Stomach smooth muscle (tissue), 2 donors: ENCODE measurements around the gene SLC44A5.

Experiments used
- H3K27ac ChIP-seq: one replicate; pipeline ENCODE4 v1.7.0; 2013; ENCODE audit warnings: mild to moderate bottlenecking, low read length, inconsistent platforms
- H3K27me3 ChIP-seq, 2 donors: one replicate each; pipeline ENCODE4 v1.7.0; 2013; ENCODE audit warnings: low read length in 2 of 2; ENCODE audit not compliant: insufficient read depth in 2 of 2, control insufficient read depth in 1 of 2
- H3K36me3 ChIP-seq, 2 donors: one replicate each; pipeline ENCODE4 v1.7.0; 2013; ENCODE audit warnings: low read length in 2 of 2; ENCODE audit not compliant: control insufficient read depth in 2 of 2, insufficient read depth in 2 of 2
- H3K4me1 ChIP-seq: one replicate; pipeline ENCODE4 v1.7.0; 2013; ENCODE audit warnings: low read length; ENCODE audit not compliant: control insufficient read depth, insufficient read depth
- H3K4me3 ChIP-seq, 2 donors: one replicate each; pipeline ENCODE4 v1.7.0; 2013; ENCODE audit warnings: low read length in 2 of 2
- H3K9ac ChIP-seq, 2 donors: one replicate each; pipeline ENCODE4 v1.7.0; 2013; ENCODE audit warnings: low read length in 2 of 2, mild to moderate bottlenecking in 1 of 2
- H3K9me3 ChIP-seq, 2 donors: one replicate each; pipeline ENCODE4 v1.7.0; 2013; ENCODE audit warnings: low read length in 2 of 2; ENCODE audit not compliant: control insufficient read depth in 2 of 2
- donor health status: healthy.
- donor health status: Pancreatic carcinoma.

SLC44A5 gene

DNA sequence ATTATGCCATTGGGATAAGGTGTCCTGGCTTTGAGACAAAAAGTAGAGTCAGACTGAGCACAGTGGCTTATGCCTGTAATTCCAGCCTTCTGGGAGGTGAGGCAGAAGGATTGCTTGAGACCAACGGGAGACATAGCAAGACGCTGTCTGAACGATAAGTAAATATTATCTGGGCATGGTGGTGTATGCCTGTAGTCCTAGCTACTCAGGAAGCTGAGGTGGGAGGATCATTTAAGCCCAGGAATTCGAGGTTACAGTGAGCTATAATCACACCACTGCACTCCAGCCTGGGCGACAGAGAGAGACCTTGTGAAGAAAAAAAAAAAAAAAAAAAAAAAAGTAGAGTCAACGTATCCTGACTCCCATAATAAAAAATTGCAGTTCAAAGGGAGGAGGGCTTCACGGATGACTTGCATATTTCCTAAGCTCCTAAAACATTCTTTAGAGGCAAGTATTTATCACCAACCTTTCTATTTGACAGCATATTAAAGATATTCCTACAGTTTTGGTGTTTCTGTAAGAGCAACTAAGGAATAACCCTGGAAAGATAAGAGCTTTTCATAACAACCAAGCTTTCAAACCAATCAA, 141.2 kb downstream of the SLC44A5 start:
- Histone ChIP-seq H3K27me3 (no peaks in the 10 kb centered on the region), H3K4me3 (no peak overlapping the region), H3K9me3 (peaks cover 0 to 3% of the 10 kb centered on the region in 2 donors), H3K4me1 (no peaks in the 10 kb centered on the region), H3K36me3 (no peaks in the 10 kb centered on the region), H3K9ac (no peak overlapping the region), H3K27ac (no peak overlapping the region)

DNA sequence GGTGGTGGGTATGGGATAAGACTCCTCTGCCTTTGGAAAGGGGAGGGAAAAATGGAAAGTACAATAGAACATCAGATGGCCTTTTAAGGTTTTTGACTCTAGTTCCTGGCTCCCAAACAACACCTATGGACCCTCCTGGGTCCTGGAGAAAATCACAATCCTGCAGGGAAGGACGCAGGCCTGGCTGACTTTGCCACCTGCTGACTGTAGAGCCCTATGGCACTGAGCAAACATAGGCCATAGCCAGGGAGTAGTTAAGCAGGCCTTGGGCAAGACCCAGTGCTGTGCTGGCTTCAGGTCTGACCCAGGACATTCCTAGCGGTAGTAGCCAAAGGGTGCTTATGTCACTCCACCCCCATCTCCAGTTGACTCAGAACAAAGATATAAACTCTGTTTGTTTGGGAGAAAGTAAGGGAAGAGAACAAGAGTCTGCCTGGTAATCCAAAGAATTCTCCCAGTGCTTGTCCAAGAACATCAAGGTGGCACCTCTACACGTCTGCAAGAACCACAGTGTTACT, 149.0 kb downstream of the SLC44A5 start:
- no peak overlapping the region for H3K27ac ChIP-seq
- no peaks in the 10 kb centered on the region for H3K4me1 ChIP-seq
- peaks cover 0 to 3% of the 10 kb centered on the region in 2 donors for H3K9me3 ChIP-seq
- H3K4me3 ChIP-seq, result no peak overlapping the region
- no peak overlapping the region for H3K9ac ChIP-seq
- no peaks in the 10 kb centered on the region for H3K36me3 ChIP-seq
- no peaks in the 10 kb centered on the region for H3K27me3 ChIP-seq

DNA sequence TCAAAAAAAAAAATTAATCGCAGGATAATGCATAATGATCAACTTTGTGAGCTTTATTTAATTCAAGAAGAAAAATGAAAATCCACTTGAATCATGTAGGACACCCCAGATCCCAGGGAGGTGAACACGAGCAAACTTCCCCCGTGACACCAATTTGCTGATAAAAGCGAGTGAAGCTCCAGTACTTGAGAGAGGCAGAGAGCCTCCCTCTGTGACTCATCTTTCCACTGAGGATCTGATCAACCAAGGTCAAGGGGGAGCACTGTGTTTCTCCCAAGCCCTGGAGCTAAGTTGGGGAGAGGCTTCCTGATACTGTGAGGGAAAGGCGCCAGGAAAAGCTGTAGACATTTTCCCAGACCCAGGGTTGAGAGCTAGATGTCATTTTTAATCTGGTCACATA, 160.9 kb downstream of the SLC44A5 start:
- H3K9ac ChIP-seq, result no peak overlapping the region
- peaks cover 3 to 7% of the 10 kb centered on the region in 2 donors for H3K9me3 ChIP-seq
- no peaks in the 10 kb centered on the region for H3K27me3 ChIP-seq
- H3K4me1 ChIP-seq, result no peaks in the 10 kb centered on the region
- H3K4me3 ChIP-seq, result no peak overlapping the region
- H3K27ac ChIP-seq, result no peak overlapping the region
- no peaks in the 10 kb centered on the region for H3K36me3 ChIP-seq

DNA sequence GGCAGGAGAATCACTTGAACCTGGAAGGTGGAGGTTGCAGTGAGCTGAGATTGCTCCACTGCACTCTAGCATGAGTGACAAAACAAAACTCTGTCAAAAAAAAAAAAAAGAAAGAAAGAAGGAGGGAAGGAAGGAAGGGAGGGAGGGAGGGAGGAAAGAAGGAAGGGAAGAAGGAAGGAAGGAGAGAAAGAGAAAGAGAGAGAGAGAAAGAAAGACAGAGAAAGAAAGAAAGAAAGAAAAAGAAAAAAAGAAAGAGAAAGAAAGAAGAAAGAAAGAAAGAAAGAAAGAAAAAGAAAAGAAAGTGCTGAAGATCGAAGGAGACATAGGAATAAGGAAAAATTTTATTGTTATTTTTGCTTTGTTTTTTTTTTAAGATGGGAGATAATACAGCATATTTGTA, 166.7 kb downstream of the SLC44A5 start:
- Histone ChIP-seq H3K27me3 (no peaks in the 10 kb centered on the region), H3K36me3 (no peaks in the 10 kb centered on the region), H3K4me1 (no peaks in the 10 kb centered on the region), H3K9me3 (peaks cover 0 to 3% of the 10 kb centered on the region in 2 donors), H3K27ac (no peak overlapping the region), H3K9ac (no peak overlapping the region), H3K4me3 (no peak overlapping the region)

DNA sequence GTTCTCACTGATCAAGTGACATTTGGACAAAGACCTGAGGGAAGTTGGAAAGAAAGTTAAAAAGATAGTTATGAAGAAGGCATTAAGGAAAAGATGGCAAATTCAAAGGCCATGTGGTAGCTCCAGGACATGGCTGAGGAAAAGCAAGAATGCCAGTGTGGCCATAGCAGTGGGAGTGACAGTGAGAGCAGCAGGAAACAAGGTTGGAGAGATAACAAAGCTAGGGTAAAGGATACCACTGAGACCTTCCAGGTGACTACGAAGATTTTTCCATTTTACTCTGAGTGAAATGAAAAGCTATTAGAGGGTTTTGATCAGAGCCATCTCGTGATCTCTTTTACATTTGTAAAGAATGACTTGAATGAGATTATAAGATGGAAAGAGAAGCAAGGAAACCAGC, 170.6 kb downstream of the SLC44A5 start:
- Histone ChIP-seq H3K27ac (no peak overlapping the region), H3K4me3 (no peak overlapping the region)

DNA sequence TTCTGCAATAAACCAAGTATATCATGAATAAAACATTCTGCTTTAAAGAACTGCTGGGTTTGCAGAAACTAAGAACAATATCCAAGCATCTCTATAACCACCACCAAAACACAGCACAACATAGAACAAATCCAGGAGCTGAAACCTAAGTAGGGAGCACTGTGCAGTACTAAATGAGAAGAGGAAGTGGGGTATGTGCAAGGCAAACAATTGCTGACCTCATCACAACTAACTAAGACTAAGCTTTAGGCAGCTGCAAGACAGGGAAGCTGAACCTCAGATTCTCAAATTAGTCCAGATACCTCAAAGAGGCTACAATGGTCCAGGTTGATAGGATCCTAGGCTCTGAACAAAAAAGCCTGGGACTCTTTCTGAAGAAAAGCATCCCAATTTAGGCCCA, 172.6 kb downstream of the SLC44A5 start:
- no peak overlapping the region for H3K4me3 ChIP-seq
- H3K9me3 ChIP-seq, result no peaks in the 10 kb centered on the region
- H3K27me3 ChIP-seq, result no peaks in the 10 kb centered on the region
- H3K9ac ChIP-seq, result no peak overlapping the region
- no peak overlapping the region for H3K27ac ChIP-seq
- H3K4me1 ChIP-seq, result no peaks in the 10 kb centered on the region
- no peaks in the 10 kb centered on the region for H3K36me3 ChIP-seq

More for the DNA sequence above, 170.6 kb downstream of the SLC44A5 start:
- Histone ChIP-seq H3K27me3 (no peaks in the 10 kb centered on the region), H3K9ac (no peak overlapping the region), H3K4me1 (no peaks in the 10 kb centered on the region), H3K9me3 (no peaks in the 10 kb centered on the region), H3K36me3 (no peaks in the 10 kb centered on the region)

DNA sequence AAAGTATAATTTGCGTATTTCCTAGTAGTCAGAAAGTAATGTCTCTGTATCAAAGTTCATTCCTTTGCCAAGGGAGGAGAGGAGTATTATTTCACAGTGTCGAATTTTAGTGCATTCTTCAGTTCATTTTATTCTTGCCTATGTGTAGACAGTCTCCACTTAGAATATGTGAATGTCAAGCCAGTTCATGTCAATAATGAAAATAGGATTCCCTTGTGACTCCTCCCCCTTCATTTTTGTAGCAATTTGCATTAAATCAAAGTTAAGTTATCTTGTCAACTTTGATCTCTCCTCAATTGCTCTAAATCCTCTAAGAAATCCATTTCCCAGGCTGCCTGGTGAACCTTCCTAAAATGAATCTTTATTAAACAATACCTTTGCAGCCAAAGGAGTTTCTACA, 179.1 kb downstream of the SLC44A5 start:
- H3K27me3 ChIP-seq, result no peaks in the 10 kb centered on the region
- H3K27ac ChIP-seq, result no peak overlapping the region
- H3K36me3 ChIP-seq, result no peaks in the 10 kb centered on the region
- H3K9me3 ChIP-seq, result no peaks in the 10 kb centered on the region
- no peak overlapping the region for H3K4me3 ChIP-seq
- H3K9ac ChIP-seq, result no peak overlapping the region
- H3K4me1 ChIP-seq, result no peaks in the 10 kb centered on the region

DNA sequence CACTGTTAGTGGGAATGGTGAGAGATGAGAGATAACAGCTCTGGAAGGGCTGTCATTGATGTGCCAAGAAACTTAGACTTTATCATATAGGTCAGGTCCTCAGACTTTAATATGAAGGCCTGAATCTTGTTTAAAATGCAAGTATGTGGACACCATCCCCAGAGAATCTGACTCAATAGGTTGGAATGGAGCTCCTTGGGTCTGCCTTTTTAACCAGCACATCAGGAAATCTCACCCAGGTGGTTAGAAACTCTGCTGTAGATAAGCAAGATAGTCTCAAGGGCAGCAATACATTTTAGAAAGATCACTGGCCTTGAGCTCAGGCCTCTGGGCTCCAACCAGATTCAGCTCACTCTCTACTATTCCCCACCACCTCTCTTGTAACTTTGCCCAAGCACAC, 180.4 kb downstream of the SLC44A5 start:
- H3K9ac ChIP-seq, result no peak overlapping the region
- no peaks in the 10 kb centered on the region for H3K27me3 ChIP-seq
- H3K27ac ChIP-seq, result no peak overlapping the region
- H3K4me3 ChIP-seq, result no peak overlapping the region
- no peaks in the 10 kb centered on the region for H3K4me1 ChIP-seq
- H3K9me3 ChIP-seq, result no peaks in the 10 kb centered on the region
- no peaks in the 10 kb centered on the region for H3K36me3 ChIP-seq

DNA sequence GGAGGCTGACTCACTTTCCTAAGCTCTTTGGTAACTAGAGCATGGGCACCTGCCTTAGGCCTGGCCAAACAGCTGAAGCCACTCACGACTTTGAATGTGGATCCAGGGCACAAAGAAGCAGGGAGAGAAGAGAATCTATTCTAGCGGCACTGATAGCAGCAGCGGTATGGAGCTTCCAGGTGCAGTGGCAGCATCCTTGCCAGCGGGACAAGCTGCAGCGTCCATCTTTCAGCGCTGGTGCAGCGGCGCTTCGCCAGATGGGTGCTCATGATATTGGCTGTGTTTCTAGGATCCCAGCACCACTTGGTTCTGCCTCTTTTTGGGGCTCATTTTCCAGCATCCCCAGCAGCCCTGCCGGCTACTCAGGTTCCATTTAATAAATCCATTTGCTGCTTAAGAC, 184.2 kb downstream of the SLC44A5 start:
- Histone ChIP-seq H3K4me3 (no peak overlapping the region), H3K27ac (no peak overlapping the region), H3K36me3 (no peaks in the 10 kb centered on the region), H3K4me1 (no peaks in the 10 kb centered on the region), H3K9me3 (no peaks in the 10 kb centered on the region), H3K27me3 (no peaks in the 10 kb centered on the region), H3K9ac (no peak overlapping the region)

DNA sequence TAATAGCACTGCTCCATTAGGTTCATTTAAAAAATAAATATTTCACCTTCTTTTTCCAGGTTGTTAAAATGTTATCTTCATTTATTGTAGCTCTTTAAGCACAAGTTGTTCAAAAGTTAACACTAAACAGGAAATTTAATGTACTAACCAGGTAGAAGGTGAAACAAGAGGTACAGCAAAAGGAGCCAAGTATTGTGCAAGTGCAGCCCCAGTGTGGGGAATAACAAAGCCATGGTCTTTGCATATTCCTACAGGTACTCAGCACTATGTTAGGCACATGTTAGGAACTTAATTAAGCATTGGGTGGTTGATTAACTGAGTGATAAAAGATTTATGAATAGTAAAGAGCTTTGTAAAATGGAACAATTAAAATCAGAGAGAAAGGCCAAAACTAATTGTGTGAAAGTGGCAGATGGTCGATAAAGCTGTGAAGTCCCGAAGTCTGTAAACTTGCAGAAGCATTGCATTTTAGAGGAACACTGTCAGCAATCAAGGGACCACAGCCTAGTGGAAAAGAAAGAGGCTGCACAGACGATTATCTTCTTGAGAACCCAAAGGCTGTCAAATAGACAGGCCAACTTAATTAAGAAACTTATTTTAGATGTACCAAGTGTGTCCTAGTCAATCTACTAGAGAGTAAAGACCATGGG, 185.8 kb downstream of the SLC44A5 start:
- H3K9ac ChIP-seq, result no peak overlapping the region
- H3K4me1 ChIP-seq, result no peaks in the 10 kb centered on the region
- H3K27ac ChIP-seq, result no peak overlapping the region
- H3K27me3 ChIP-seq, result no peaks in the 10 kb centered on the region
- no peaks in the 10 kb centered on the region for H3K36me3 ChIP-seq
- no peak overlapping the region for H3K4me3 ChIP-seq
- H3K9me3 ChIP-seq, result no peaks in the 10 kb centered on the region

DNA sequence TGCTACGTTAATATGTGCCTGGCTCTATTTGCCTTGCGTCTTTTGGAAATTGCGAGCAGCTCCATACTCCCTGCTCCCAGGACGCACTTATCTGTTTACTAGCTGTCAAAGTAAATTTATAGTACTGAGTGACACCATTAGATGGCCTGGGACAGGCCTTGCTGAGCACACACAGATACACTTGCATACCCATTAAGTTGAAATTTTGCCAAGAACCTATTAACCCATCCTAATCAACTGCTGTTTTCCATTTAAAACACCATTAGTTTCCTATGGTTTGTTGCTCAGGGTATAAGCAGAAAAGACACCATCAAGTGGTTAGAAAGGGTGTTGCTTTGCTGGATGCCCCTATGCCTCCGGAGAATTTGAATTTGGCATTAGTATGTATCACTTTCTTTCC, 187.3 kb downstream of the SLC44A5 start:
- Histone ChIP-seq H3K27ac (no peak overlapping the region), H3K36me3 (no peaks in the 10 kb centered on the region), H3K27me3 (no peaks in the 10 kb centered on the region), H3K4me3 (no peak overlapping the region), H3K4me1 (no peaks in the 10 kb centered on the region), H3K9ac (no peak overlapping the region), H3K9me3 (no peaks in the 10 kb centered on the region)
